Stimulated activated CD8-positive, alpha-beta memory T cell treated with anti-CD3 and anti-CD28 coated beads, Interleukin-15, amount 100 ng/mL, for 4 hours (primary cell): ENCODE measurements around the gene TFDP1.

Experiments used
- DNase-seq, 2 donors: peaks; one replicate each; pipeline ENCODE4 v3.0.0-alpha.2; 2020; ENCODE audit warnings: low read depth in 2 of 2

The TFDP1 gene

DNA sequence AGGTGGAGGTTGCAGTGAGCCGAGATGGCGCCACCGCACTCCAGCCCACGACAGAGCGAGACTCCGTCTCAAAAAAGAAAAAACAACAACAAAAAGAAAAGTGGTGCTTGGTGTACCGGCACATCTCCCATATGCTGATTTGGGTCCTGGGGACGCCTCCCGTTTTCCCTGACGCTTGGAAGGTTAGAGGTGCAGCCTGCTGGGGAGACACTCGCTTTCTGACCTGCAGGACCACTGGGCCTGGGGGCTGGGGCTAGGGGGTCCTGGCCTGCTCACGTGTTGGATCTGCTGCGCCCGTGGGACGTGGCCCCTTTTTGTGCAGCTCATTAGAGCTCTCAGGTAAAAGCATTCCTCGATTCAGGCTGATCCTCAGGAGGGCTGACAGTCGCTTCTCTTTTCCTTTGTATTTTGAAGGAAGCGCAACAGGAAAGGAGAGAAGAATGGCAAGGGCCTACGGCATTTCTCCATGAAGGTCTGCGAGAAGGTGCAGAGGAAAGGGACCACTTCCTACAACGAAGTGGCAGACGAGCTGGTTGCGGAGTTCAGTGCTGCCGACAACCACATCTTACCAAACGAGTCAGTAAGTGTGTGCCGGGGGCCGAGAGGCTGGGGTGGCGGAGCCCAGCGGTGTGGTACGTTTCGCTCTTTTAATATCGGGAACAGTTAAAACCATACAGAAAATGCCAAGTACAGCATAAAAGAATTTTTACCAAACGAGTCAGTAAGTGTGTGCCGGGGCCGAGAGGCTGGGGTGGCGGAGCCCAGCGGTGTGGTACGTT, 48.3 kb downstream of the TFDP1 start:
- DNase-seq, result no peak

- no peak for DNase-seq
Measured at GRCh38 chr13:113633485-113633873, 48.9 kb downstream of the TFDP1 start.

GRCh38 chr13:113634279-113635047, 49.9 kb downstream of the TFDP1 start:
- DNase-seq, result no peak

GRCh38 chr13:113635048-113635420, 50.5 kb downstream of the TFDP1 start:
- no peak for DNase-seq

GRCh38 chr13:113635709-113636108, 51.2 kb downstream of the TFDP1 start:
- no peak for DNase-seq

- DNase-seq, result no peak
Measured at GRCh38 chr13:113636266-113636963, 51.9 kb downstream of the TFDP1 start.

DNA sequence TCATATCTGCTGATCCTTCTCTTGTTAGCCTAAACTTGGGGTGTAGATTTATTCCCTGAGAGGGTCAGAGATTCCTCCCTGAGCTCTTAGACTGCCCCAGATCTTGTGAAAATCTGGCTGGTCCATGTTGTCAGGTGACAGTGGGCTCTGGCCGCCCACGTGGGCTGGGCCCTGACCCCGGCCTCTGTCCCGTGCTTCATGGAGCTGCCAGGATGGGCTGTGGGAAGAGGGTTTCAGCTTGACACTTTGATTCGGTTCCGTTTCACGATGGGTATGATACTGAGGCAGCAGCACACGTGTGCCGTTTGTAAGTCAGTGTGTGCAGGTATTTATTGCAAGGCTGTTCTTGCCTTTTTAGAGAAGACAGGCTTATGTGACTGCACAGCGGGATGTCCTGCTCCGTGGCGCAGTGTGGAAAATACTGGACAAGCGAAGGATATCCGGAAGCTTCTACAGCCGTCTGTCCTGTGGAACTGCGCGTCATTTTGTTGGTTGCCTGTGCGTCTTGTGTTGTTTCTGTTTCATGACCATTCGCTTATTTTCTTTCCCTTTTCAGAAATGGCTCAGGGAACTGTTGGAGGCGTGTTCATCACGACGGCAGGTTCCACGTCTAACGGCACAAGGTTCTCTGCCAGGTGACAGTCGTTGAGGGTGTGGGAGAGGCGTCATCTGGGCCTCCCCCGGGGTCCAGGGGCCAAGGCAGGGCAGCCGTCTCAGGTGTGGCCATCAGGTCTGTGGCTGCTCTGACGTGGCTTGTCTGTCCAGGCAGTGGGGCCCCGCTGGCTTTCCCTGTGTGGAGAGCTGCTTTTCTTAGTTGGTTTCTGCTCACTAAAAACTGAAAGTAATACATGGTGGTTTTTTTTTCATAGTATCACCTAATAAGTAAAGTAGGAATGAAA, 53.0 kb downstream of the TFDP1 start:
- DNase-seq, result no peak

DNA sequence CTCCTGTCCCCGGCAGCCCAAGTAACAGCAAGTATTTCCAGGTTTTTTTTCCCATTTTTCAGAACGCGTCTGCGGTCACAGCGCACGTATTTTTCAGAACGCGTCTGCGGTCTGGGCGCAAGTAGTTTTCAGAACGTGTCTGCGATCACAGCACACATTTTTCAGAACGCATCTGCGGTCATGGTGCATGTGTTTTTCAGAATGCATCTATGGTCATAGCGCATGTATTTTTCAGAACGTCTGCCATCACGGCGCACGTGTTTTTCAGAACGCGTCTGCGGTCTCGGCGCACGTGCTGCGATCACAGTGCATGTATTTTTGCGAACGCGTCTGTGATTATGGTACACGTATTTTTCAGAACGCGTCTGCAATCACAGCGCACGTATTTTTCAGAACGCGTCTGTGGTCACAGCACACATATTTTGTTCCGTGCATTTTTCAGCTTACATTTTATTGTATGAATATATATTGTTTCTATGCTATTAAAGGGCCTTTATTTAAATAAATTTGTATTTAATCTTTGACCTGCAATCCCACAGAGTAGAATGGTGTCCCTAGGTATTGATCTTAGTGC, 53.7 kb downstream of the TFDP1 start:
- DNase-seq, result no peak

DNA sequence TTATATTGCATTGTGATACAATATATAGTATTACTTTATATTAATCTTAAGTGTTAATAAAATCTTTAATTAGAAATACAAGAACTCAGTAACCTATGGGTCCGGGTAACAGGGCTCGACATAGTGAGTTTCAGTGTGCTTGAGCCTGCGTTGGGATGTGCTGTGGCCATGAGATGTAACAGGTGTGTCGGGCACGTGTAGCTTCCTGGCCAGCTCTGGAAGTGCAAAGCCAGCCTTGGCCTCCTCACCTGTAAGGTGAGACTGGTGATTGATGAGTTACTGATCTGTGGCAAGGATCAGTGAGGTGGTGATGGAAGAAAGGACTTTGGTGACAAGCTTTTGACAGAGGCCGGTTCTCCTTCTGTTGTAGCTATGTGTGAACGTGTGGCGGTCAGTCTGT, 54.3 kb downstream of the TFDP1 start:
- no peak for DNase-seq

- no peak for DNase-seq
Measured at GRCh38 chr13:113639616-113640262, 55.2 kb downstream of the TFDP1 start.

GRCh38 chr13:113641426-113641825, 56.9 kb downstream of the TFDP1 start:
- DNase-seq, result no peak

- DNase-seq, result no peak
Measured at GRCh38 chr13:113642563-113642962, 58.0 kb downstream of the TFDP1 start.

GRCh38 chr13:113643593-113643992, 59.0 kb downstream of the TFDP1 start:
- no peak for DNase-seq

GRCh38 chr13:113644800-113645199, 60.2 kb downstream of the TFDP1 start:
- DNase-seq, result no peak

DNA sequence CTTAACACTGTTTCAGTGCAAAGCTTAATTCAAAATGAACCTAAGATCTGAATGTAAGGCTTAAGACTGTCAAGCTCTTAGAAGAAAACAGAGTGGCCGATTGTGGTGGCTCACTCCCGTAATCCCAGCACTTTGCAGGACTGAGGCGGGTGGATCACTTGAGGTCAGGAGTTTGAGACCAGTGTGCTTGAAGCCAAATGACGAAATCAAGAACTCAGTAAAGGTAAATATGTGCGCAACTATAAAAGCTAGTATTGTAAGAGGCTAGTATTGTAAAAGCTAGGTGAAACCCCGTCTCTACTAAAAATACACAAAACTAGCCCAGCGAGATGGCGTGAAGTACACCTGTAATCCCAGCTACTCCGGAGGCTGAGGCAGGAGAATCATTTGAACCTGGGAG, 60.8 kb downstream of the TFDP1 start:
- no peak for DNase-seq

GRCh38 chr13:113646376-113646775, 61.8 kb downstream of the TFDP1 start:
- DNase-seq, result no peak

DNA sequence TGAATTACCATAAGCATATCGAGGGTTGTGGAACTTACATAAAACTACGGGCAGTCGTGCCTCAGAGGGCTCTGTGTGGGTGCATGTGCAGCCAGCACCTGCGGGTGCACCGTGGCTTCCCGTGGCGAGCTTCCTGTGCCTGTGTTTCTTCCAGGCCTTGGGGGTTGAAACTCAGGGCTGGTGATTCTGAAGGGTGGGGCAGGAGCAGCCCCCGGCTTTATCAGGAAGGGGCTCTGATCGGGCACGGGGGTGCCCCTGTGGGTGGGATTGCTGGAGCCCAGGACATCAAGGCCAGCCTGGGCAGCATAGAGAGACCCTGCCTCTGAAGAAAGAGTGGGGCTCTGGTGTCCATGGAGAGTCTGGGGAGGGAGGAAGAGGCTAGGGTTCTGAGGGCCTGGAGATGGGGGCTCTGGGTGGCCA, 62.4 kb downstream of the TFDP1 start:
- no peak for DNase-seq

DNA sequence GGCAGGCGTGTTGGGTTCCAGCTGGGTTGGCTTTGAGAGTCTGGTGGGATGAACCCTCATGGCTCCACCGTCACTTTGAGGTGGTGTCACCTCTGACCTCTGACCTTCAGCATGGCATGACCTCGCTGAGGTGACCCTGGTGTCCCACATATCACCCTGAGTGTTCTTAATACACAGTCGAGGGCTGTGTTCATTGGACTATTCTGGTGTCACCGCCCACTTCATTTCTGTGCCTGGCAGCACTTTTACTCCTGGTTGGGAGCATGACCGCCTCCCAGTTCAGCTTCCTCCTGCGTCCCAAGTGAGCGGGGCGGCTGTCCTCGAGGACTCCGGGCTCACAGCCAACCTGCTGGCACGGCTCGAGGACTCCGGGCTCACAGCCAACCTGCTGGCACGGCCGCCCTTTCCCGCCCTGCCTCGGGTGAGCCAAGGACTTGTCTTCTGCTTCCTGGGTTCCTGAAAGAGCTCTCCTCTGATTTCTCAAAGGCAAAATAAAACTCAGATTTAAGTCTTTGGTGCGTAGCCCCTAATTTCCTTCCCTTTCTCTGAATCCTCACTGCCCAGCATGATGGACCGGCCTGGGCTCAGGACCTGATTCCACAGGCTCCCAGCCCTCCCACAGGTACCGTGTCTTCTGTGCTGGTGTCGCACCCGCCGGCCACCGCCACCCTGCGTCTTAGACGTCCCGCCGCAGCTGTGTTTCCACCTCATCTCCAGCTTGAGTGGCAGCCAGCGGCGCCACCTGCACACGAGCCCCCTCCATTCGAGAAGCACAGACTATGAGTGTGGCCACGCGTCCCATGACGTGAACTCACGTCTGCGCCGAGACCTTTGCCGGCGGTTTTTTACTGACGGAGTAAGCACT, 63.0 kb downstream of the TFDP1 start:
- DNase-seq, result no peak

- no peak for DNase-seq
Measured at GRCh38 chr13:113648216-113648610, 63.7 kb downstream of the TFDP1 start.

DNA sequence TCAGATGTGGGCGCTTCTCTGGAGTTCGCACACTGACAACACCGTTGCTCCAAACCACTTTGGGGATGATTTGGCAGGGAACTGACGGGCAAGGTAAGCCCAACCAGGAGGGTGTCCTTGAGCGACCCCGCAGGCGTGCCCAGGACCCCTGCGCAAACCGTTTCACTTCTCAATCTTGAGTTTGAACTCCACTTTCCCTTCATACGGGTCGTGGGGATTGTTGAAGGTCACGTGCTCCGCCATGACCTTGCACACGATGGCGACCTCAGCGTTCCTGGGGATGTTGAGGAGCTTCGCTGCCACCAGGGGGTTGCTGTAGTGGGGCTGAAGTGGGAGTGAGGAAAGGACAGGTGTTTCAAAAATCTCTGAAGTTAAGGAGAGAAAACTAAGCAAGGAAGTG, 64.7 kb downstream of the TFDP1 start:
- no peak for DNase-seq
